Left lung (tissue), 10 donors: Measurements from ENCODE around the gene GNA15. TPM values are rescaled to one million over a fixed set of nuclear protein-coding genes. Genes with fewer than 3 reads are reported as not detected.

Experiments
- ATAC-seq: fragments of 200-7000 bp; cut with Tn5 transposase; one replicate; pipeline ENCODE4 v1.9.1; 2020; ENCODE audit warnings: moderate library complexity
- DNase-seq, 4 donors: peaks; one replicate each; pipeline ENCODE4 v3.0.0-alpha.2; 2013 to 2020
- H3K27ac ChIP-seq, 2 donors: fragments of 200-600 bp; sonication (generic) in 1 of 2; one replicate each; pipeline versions ENCODE4 v1.5.0 to v1.8.0; 2020 to 2021
- H3K27me3 ChIP-seq, 2 donors: fragments of 200-600 bp; sonication (generic) in 1 of 2; one replicate each; pipeline versions ENCODE4 v1.5.0 to v1.8.0; 2020 to 2021
- H3K36me3 ChIP-seq, 2 donors: fragments of 200-600 bp; sonication (generic) in 1 of 2; one replicate each; pipeline versions ENCODE4 v1.5.0 to v1.8.0; 2020 to 2021
- H3K4me1 ChIP-seq, 2 donors: fragments of 200-600 bp; one replicate each; pipeline ENCODE4 v1.8.0; 2021
- H3K4me3 ChIP-seq, 2 donors: fragments of 200-600 bp; sonication (generic) in 1 of 2; one replicate each; pipeline versions ENCODE4 v1.5.0 to v1.8.0; 2020 to 2021; ENCODE audit warnings: mild to moderate bottlenecking in 1 of 2
- H3K9me3 ChIP-seq, 2 donors: fragments of 200-600 bp; sonication (generic) in 1 of 2; one replicate each; pipeline versions ENCODE4 v1.5.0 to v1.8.0; 2020 to 2021
- intact Hi-C, 2 donors: fragments of 100-400 bp; cut with DNase I; formaldehyde crosslinking; loops; one replicate each; pipeline versions ENCODE4 v1.11.2 to v1.14.2; 2022
- polyA plus RNA-seq, 6 donors: library from polyadenylated mRNA; unstranded; fragments of 120-200 nt; gene quantifications; one replicate each; pipeline ENCODE4 v1.2.1, GENCODE V29; 2013; ENCODE audit not compliant: insufficient read length in 6 of 6
- total RNA-seq, 2 donors: library from RNA; stranded (reverse); fragmentation: NEBNext Ultra II Directional; extraction: Animal tissue kit (Norgen Biotek cat#: 25700); gene quantifications; one replicate each; pipeline ENCODE4 v1.2.1, GENCODE V29; 2021
- TF ChIP-seq, protein P1 (sequence below), 2 donors: fragments of 200-600 bp; sonication (generic) in 1 of 2; IDR thresholded peaks; one replicate each; pipeline versions ENCODE4 v1.5.0 to v1.8.0; 2021; ENCODE audit warnings: antibody characterized with exemption in 2 of 2
- donor health status: DM: no; HTN: yes; CAD: no.
- donor health status: DM: no; HTN: no; CAD: no.

Gene GNA15
- total and polyA plus RNA-seq, 8 donors, result 1.8 to 35.9 (median 2.8) TPM

DNA sequence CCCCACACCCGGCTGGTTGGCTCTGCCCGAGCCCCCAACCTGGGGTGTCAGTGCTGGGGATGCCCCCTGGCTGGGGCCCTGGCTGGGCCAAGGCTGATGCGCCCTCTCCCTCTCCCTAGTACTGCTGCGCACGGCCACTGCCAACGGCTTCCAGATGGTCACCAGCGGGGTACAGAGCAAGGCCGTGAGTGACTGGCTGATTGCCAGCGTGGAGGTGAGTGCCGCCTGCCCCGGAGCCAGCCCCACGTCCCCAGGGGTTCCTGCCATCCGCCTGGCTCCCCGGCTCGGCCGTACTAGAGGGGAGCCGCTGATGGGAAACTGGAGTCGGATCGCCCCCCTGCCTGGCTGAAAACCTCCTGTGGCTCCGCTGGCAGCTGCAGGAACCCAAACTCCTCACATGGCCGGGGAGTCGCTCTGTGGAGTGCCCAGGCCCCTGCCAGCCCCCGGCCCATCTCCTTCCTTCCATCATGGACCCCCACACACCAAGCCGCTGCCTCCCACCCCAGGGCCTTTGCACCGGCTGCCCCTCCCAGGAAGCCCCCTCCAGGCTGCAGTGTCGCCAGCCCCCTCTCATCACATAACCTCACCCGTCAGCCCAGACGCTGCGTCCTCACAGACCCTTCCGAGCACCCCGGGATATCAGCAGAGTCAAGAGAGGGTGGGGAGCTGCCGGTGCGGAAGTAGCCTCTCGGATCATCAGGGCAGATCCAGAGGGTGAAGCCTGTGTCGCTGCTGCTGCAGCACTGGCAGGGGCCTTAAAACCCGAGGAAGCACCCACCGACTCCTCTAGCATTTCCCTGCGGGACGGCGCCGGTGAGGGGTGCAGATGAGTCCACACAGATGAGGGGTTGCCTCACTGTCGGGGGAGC is 60.5 kb downstream of the GNA15 start:
- Histone ChIP-seq H3K9me3 (no peaks in the 10 kb centered on the region), H3K27me3 (no peaks in the 10 kb centered on the region), H3K27ac (no peak overlapping the region), H3K4me1 (peaks cover 0 to 7% of the 10 kb centered on the region in 2 donors), H3K4me3 (no peak overlapping the region), H3K36me3 (peaks cover 0 to 90% of the 10 kb centered on the region in 2 donors)
- TF ChIP-seq, protein P1, sequence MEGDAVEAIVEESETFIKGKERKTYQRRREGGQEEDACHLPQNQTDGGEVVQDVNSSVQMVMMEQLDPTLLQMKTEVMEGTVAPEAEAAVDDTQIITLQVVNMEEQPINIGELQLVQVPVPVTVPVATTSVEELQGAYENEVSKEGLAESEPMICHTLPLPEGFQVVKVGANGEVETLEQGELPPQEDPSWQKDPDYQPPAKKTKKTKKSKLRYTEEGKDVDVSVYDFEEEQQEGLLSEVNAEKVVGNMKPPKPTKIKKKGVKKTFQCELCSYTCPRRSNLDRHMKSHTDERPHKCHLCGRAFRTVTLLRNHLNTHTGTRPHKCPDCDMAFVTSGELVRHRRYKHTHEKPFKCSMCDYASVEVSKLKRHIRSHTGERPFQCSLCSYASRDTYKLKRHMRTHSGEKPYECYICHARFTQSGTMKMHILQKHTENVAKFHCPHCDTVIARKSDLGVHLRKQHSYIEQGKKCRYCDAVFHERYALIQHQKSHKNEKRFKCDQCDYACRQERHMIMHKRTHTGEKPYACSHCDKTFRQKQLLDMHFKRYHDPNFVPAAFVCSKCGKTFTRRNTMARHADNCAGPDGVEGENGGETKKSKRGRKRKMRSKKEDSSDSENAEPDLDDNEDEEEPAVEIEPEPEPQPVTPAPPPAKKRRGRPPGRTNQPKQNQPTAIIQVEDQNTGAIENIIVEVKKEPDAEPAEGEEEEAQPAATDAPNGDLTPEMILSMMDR (IDR thresholded peaks at IDR 0.05), result no peak
- intact Hi-C loops, result no loop called here
- ATAC-seq (no peak), DNase-seq (peak in 1 of 4 donors; percentile 64)

DNA sequence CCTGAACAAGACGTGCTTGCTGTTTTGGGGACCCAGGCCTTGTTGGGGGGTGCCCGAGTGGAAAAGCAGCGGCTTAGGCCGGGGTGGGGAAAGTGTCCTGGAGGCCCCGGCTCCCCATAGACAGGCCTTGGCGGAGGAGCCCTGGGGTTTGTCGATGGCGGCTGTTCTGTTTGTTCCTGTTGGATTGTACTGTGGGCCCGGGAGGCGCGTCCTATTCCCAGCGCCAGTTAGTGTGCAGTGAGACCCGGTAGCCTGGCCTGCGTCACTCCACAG is 61.0 kb downstream of the GNA15 start:
- intact Hi-C loops, result no loop called here

GRCh38 chr19:3198901-3199700 is 63.3 kb downstream of the GNA15 start:
- intact Hi-C loops, result no loop called here
- DNase-seq, result peak in 1 of 4 donors; percentile 68
- TF ChIP-seq, protein P1 (IDR thresholded peaks at IDR 0.05), result no peak
- no peaks in the 10 kb centered on the region for H3K9me3 ChIP-seq
- no peak overlapping the region for H3K27ac ChIP-seq
- H3K27me3 ChIP-seq, result no peaks in the 10 kb centered on the region
- H3K36me3 ChIP-seq, result peaks cover 0 to 98% of the 10 kb centered on the region in 2 donors
- no peaks in the 10 kb centered on the region for H3K4me1 ChIP-seq
- H3K4me3 ChIP-seq, result no peak overlapping the region
- no peak for ATAC-seq

More for the DNA sequence above, 61.0 kb downstream of the GNA15 start:
- Histone ChIP-seq H3K4me1 (peaks cover 0 to 7% of the 10 kb centered on the region in 2 donors), H3K36me3 (peaks cover 0 to 96% of the 10 kb centered on the region in 2 donors), H3K9me3 (no peaks in the 10 kb centered on the region), H3K4me3 (no peak overlapping the region), H3K27me3 (no peaks in the 10 kb centered on the region), H3K27ac (no peak overlapping the region)
- TF ChIP-seq, protein P1 (IDR thresholded peaks at IDR 0.05), result no peak
- DNase-seq (no peak), ATAC-seq (no peak)

DNA sequence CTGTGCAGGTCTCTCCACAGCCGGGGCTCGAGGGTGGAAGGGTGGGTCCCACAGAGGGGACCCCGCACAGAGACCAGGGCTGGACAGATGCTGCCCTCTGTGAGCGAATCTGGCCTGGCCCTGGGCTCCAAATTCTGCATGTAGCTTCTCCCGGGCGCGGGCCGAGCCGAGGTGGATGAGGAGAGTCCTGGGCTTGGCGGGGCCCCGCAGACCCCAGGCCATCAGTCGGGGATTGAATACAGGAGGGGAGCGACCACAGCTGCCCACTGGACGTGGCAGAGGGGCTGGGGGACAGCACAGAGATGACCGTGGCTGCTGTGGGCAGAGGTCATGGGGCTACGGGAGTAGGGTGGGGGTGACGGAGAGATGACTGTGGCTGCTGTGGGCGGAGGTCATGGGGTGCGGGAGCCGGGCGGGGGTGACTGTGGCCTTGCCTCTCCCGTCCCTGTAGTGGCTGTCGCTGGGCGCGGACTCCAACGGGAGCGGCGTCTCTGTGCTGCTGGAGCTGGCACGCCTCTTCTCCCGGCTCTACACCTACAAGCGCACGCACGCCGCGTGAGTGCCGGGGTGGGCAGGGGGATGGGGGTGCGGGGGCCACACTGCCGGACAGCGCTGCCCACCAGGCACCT is 65.4 kb downstream of the GNA15 start:
- H3K4me1 ChIP-seq, result no peaks in the 10 kb centered on the region
- H3K9me3 ChIP-seq, result no peaks in the 10 kb centered on the region
- no peaks in the 10 kb centered on the region for H3K27me3 ChIP-seq
- no peak overlapping the region for H3K27ac ChIP-seq
- H3K4me3 ChIP-seq, result no peak overlapping the region
- DNase-seq (peak in 1 of 4 donors; percentile 71), ATAC-seq (no peak)
- peaks cover 0 to 98% of the 10 kb centered on the region in 2 donors for H3K36me3 ChIP-seq
- intact Hi-C loops, result no loop called here
- TF ChIP-seq, protein P1 (IDR thresholded peaks at IDR 0.05), result no peak

DNA sequence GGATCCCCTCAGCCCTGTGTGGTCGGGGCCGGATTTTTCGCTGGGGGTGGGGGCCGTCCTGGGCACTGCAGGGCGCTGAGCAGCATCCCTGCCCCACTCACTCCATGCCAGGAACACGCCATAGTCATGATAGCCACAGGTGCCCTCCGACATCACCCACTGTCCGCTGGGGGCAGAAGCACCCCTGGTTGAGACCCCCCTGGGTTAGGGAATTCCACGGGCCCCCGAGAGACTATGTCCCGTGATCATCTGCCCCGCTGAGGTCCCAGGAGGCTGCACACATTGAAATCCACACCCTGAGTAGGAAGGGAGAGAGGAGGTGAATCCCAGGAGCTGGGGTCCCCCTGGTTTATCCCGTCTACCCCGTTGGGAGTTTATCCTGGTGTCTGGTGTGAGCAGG is 66.1 kb downstream of the GNA15 start:
- Histone ChIP-seq H3K27ac (no peak overlapping the region), H3K9me3 (no peaks in the 10 kb centered on the region), H3K27me3 (no peaks in the 10 kb centered on the region), H3K4me1 (no peaks in the 10 kb centered on the region), H3K36me3 (peaks cover 0 to 98% of the 10 kb centered on the region in 2 donors), H3K4me3 (no peak overlapping the region)
- TF ChIP-seq, protein P1 (IDR thresholded peaks at IDR 0.05), result no peak
- ATAC-seq, result no peak
- intact Hi-C loops, result no loop called here
- peak in 1 of 4 donors; percentile 50 for DNase-seq
